CMK (cell line): ENCODE results near the gene CAMK1.
"Not testable (repeated sequence)": the region's sequence is repeated elsewhere in the genome, so short reads cannot be mapped to it uniquely, and the experiment has no call there.

ENCODE experiments used
- DNase-seq: peaks from one replicate; pipeline ENCODE4 v3.0.0-alpha.2; 2010; ENCODE audit warnings: low read depth

Gene CAMK1

GRCh38 chr3:9771007-9771406, 1.3 kb upstream of the CAMK1 start:
- not testable (repeated sequence) for DNase-seq

DNA sequence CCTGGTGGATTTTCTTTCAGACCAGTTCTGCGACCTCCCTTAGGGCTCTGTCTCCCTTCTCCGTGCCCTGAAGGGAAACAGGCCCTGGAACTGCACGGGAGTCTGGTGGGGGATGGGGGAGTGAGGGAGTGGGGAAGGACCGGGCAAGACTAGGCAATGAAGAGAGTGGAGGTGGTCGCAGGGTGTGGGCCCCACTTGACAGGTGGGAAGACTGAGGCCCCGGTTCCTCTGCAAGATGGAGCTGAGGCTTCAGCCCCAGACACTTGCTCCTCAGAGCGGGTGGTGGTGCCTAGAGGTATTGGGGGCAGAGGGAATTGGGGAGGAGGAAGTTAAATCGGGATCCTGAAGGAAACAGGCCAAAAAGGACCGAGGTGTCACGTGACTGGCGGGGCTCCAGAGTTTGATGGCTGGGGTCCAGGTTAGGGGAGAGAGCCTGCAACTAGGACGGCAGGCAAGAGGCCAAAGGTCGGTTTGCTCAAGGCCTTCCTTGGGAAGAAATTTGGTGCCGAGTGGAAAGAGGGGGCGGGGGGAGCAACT, 597 bp upstream of the CAMK1 start:
- no peak for DNase-seq

DNA sequence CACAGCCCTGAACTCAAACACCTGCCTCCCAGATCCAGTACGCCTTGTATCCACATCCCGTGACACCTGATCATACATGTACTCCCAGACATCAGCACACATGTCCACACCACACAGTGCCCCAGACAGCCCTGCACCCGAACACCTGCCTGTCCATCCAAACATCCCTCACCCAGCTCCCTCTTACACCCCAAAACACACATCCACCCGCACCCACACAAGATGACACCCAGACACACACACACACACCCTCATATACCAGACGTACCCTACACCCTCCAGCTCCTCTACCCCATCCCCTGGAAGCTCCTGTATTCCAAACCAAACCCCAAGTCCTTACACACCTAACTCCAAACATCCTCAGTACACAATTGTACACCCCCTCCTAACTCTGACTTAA, 735 bp downstream of the CAMK1 start:
- DNase-seq = no peak

DNA sequence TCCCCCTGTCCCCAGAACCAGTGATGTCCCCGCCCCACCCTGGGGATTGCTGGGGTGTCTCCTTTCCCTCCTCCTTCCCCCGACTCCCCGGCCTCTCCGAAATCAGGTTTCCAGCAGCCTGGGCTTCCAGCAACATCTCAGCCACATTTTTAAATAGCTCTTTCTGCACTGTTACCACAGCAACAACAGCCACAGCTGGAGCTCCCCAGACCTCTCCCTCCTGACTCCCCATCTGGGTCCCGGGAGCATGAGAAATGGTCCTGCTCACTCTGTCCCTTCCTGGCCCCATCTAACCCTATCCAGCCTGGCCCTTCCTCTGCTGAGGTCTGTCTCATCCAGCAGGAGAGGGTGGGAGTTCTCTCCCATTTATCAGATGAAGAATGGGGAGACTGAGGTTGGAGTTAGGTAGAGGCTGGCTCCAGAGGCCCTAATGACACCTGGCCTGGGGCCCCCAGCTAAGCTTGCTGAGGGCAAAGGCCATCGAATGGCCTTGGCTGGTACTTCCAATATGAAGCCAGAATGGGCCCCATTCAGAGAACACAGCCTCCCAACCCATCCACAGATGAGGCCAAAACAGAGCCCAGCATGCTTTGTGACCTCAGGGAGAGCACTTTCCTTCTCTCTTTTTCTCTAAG, 1.5 kb downstream of the CAMK1 start:
- no peak for DNase-seq

- DNase-seq = no peak
Measured at GRCh38 chr3:9767418-9767817, 2.3 kb downstream of the CAMK1 start.

- DNase-seq = no peak
Measured at GRCh38 chr3:9765865-9766264, 3.9 kb downstream of the CAMK1 start.

DNA sequence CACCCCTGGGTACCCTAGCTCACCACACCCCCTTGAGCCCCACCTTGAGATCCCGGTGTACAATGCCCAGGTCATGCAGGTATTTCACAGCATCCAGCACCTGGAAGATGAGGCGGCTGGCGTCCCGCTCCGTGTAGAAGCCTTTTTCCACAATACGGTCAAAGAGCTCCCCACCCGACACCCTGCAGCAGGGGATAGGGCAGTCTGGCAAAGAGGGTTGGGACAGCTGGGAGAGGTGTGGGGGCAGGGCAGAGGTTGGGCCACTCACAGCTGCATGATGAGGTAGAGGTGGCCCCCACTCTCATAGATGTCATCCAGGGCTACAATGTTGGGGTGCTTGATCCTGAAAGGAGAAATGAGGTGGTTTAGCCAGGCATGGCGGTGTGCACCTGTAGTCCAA, 6.9 kb downstream of the CAMK1 start:
- no peak for DNase-seq

DNA sequence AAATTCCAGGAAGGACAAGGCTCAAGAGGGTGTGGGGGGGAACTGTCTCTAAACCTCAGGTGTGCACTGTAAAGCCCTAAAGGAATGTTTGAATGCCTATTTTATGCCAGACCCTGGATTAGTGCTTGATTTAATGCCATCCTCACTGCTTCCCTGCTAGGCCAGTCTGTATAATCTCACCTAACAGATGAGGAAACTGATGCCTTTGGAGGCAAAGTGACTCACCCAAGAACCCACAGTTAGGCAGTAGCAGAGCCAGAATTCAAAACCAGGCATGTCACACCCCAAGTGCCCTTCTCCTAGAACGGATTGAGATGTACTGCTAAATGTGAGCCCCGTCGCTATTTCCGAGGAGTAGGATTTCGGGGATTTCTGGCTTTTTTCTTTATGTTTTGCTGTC, 7.8 kb downstream of the CAMK1 start:
- no peak for DNase-seq

- DNase-seq = no peak
Measured at GRCh38 chr3:9760779-9761505, 8.8 kb downstream of the CAMK1 start.

- no peak for DNase-seq
Measured at GRCh38 chr3:9757427-9757826, 12.3 kb downstream of the CAMK1 start.

DNA sequence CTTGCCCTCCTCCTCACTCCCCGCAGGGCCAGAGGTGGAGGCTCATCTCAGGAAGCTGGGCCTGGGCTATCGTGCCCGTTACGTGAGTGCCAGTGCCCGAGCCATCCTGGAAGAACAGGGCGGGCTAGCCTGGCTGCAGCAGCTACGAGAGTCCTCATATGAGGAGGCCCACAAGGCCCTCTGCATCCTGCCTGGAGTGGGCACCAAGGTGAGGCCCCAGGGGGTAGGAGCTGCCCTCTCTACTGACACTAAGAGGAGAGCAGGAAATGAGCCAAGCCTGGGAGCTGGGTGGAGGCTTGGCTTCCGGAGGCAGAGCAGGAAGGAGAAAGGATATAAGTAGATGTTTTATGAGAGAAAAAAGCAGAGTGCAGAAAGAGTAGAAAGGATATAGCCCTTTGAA, 15.1 kb downstream of the CAMK1 start:
- DNase-seq = no peak

GRCh38 chr3:9750556-9751411, 19.0 kb downstream of the CAMK1 start:
- DNase-seq = no peak

- peak; percentile 98 for DNase-seq
Measured at GRCh38 chr3:9749645-9750555, 19.8 kb downstream of the CAMK1 start, which contains the start of gene OGG1. TSS of gene OGG1 (plus strand) at chr3:9749952. CDS start at chr3:9750287, 335 bp downstream.

DNA sequence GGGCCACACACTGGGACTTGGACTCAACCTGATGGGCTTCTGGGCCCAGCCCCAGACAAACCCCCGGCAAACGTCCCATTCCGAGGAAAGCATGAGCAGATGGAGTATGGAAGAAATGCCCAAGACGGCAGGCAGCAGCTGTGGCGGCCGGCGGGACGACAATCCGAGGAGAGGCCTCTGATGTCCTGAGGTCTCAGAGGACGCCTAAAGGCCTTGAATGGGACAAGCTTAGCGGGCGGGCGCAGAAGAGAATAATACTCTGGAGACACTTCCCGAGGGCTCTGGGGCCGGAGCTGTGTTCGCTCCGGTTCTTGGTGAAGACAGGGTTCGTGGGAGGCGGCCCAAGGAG, 20.5 kb downstream of the CAMK1 start:
- DNase-seq = no peak

DNA sequence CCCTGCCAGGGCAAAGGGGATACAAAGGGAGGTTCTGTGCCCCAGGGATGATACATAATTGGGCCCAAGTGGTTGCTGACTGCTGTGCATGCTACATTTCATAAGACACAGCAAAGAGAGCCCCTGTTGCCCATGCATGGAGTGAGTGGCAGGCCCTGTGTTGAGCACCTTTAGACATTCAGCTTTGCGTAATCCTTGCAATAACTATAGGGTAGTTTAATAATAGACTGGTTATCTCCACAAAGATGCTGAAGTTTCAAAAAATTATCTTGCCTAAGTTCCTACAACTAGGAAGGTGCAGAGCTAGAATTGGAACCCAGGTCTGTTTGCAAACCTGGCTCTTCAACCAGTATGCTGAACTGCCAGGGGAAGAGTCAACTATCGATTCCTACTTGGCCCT, 21.7 kb downstream of the CAMK1 start:
- DNase-seq = no peak

DNA sequence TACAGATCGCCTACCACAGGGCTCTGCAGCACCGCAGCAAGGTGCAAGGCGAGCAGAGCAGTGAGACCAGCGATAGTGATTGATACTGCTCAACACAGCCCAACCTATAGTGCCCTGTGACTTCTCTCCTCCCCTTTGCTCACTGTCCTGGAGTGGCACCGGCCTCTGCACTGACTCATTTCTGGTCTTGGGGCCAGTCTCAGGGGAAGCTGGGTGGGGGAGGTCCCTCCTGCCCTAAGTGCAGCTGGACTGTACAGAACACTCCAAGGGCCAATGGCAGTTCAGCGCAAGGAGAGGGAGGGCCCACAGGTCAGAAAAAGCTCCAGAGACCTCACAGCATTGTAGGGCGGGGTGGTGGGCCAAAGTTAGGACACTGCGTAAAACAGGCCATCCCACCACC, 22.5 kb downstream of the CAMK1 start:
- DNase-seq = no peak

- no peak for DNase-seq
Measured at GRCh38 chr3:9746330-9746729, 23.4 kb downstream of the CAMK1 start.

DNA sequence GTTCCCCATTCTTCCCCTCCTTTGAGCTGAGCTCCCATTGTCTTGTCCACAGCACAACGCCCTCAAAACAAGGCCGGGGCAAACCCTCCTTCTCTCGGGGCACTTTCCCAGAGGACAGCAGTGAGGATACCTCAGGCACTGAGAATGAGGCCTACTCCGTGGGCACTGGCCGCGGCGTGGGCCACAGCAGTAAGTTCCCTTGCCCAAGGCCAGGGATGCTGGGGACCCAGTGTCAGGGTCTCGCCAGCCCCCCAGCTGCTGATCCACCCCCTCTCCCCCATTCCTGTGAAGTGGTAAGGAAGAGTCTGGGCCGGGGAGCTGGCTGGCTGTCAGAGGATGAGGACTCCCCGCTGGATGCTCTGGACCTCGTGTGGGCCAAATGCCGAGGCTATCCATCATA, 24.2 kb downstream of the CAMK1 start:
- no peak for DNase-seq

DNA sequence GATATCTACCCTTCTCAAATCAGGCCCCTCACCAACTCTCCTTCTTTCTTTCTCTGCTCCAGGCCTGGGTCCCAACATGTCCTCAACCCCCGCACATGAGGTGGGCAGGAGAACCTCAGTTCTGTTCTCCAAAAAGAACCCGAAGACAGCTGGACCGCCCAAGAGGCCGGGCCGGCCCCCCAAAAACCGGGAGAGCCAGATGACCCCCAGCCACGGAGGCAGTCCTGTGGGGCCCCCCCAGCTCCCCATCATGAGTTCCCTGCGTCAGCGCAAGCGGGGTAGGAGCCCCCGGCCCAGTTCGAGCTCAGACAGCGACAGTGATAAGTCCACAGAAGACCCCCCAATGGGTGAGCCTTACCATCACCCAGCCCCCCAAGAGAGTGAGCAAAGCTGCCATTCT, 25.6 kb downstream of the CAMK1 start:
- DNase-seq = no peak

GRCh38 chr3:9743548-9743947, 26.2 kb downstream of the CAMK1 start:
- DNase-seq = no peak

GRCh38 chr3:9742560-9742959, 27.2 kb downstream of the CAMK1 start:
- no peak for DNase-seq

DNA sequence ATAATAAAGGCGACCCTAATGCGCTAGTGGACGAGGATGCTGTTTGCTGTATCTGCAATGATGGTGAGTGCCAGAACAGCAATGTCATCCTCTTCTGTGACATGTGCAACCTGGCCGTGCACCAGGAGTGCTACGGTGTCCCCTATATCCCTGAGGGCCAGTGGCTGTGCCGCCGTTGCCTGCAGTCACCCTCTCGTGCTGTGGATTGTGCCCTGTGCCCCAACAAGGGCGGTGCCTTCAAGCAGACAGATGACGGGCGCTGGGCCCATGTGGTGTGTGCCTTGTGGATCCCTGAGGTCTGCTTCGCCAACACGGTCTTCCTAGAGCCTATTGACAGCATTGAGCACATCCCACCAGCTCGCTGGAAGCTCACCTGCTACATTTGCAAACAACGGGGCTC, 30.6 kb downstream of the CAMK1 start:
- no peak for DNase-seq
